GM18502 (cell line): ENCODE data around the gene CARNS1.

Experiments
- ATAC-seq: cut with Tn5 transposase; IDR thresholded peaks from one replicate; pipeline ENCODE4 v1.9.1; 2021; ENCODE audit warnings: mild to moderate bottlenecking; ENCODE audit not compliant: unreplicated experiment, poor library complexity

Gene CARNS1

DNA sequence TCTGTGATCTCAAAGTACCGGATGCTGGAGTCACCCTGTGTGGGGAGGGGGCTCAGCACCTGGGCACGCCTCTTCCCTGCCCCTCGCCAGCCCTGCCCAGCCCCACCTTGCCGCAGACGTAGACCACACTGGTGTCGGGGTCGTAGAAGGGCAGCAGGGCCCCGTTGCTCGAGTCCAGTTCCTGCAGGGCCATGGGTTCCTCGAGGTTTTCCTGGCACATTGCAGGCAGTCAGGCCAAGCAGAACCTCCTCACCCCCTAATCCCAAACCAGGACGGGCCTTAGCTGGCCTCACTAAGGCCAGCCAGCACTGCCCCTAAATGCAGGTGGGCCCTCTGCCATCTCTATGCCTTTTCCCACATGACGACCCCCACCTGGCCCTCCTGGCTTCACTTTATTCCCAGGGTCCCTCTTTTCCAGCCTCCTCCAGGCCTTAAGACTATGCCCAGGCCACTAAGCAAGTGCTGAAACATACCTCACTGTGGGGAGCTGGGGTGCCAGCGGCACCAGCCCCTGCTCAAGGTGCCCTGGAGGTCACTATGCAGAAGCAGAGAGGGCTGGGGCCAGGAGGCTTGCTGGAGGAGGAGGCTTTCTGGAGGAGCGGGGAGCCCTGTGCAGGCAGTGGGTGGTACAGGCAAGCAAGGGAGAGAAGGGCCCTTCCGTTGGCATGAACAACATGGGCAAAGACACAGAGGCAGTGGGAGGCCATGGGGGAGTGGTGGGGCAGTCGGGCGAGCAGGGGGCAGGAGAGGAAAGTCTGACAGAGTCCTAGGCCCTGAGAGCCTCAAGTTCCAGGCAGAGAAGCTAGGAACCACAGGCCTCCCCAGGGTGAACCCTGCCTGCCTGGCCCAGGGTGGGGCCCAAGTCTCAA lies 25.0 kb downstream of the CARNS1 start:
- ATAC-seq: no peak

DNA sequence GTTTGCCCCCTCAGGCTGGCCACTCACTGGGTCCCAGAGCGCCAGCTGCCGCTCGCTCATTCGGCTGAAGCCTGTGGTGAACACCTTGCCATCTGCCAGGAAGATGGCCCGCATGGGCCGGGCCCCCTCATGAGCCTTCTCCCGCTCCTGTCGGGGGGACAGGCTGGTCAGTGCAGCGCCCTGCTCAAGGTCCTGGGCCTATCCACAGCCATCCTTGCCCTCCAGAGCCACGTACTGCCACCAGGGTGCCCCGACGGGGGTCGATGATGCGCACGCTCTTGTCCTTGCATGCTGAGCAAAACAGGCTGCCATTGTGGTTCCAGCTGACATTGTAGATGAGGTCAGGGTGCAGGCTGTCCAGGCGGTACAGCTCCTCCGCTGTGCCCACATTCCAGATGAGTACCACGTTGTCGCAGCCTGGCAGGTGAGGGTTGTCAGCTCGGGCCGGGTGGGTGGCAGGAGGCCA lies 25.7 kb downstream of the CARNS1 start:
- no peak for ATAC-seq

DNA sequence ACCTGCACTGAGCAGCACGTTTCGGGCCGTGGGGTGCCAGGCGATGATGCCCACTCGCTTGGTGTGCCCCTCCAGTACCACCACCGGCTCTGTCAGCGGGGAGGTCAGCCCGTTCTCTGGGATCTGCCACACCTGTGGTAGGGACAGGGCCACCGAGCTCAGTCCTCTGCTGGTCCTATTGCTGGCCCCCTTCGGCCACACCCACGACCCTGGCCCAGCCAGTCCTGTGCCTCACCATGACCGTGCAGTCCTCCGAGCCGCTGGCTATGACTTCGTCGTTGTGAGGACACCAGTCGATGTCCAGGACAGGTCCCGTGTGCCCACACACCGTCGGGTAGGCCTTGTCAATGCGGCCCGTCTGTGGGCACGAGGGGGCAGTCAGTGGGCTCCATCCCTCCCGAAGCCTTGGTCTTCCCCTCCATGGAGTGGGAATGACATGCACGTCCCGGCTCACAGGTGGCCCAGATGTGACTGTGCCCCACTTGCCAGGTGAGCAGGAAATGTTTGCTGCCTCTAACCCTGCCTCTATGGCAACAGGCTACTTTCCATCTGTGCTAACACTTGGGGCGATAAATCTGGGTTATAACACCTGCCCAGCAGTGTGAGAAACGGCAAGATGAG lies 26.4 kb downstream of the CARNS1 start:
- no peak for ATAC-seq

DNA sequence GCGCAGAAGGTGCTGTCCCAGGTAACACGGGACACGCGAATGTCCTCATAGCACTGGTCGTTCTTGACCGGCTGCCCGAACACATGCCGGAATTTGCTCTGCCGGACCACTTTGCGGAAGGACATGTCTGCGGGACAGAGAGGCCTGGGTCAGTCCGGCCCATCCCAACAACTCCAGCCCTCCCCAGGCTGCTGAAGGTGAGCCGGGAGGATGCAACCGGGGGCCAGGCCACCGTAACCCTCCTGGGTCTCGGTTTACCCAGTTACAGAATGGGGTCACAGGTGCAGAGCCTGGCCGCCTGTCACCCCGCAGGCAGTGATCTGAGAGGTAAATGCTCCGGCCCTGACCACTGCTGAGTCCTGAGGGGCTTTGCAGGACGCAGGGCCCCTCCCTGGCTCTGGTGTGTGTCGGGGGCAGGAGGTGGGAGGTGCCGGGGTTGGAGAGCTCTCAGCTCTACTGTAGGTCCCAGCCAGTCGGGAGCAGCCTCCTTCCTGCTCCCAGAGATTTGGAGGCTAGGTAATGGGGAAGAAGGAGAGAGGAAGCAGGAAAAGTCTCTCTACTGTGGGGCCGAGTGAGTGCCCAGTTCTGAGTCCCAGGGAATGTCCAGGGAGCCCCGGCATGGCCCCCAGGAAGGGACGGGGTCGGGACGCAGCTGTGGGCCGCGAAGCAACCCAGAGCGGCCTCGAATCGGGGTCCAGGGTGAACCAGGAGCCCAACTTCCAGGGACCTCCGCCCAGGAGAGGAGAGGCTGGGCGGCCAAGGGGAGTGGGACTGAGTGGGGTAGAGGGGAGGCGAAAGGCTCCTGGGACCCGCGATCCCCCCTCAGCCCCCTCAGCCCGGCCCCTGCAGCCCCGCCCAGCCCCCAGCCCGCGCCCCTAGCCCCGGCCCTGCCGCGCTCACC lies 27.3 kb downstream of the CARNS1 start:
- no peak for ATAC-seq

DNA sequence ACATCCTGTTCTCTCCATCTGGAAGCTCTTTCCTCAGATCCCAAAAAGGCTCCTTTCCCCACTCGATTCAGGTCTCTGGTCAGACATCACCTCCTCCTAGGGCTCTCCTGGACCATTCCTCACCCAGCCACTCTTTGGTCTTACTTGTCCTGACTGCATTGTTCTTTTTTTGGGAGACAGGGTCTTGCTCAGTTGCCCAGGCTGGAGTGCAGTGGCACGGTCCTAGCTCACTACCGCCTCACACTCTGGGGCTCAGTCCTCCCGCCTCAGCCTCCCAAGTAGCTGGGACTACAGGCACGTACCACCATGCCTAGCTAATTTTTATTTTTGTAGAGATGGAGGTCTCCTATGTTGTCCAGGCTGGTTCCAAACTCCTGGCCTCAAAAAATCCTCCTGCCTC lies 30.0 kb downstream of the CARNS1 start:
- no peak for ATAC-seq

DNA sequence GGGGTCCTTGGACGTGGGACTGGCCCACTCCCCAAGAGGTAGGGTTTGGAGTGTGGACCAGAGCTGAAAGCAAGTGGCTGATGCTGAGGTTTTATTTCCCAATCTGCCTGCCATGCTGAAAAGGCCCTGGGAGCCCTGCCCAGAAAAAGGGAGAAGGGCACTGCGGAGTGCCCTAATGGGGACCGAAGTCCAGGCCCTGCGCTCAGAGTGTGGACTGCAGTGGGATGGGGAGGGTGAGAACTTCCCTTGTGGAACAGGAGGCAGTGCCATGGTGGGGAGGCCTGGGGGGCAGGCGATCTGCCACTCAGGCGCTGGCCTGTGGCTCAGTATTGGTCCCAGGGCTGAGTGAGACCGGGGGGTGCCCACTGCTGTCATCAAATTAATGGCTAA lies 32.7 kb downstream of the CARNS1 start:
- ATAC-seq: no peak

DNA sequence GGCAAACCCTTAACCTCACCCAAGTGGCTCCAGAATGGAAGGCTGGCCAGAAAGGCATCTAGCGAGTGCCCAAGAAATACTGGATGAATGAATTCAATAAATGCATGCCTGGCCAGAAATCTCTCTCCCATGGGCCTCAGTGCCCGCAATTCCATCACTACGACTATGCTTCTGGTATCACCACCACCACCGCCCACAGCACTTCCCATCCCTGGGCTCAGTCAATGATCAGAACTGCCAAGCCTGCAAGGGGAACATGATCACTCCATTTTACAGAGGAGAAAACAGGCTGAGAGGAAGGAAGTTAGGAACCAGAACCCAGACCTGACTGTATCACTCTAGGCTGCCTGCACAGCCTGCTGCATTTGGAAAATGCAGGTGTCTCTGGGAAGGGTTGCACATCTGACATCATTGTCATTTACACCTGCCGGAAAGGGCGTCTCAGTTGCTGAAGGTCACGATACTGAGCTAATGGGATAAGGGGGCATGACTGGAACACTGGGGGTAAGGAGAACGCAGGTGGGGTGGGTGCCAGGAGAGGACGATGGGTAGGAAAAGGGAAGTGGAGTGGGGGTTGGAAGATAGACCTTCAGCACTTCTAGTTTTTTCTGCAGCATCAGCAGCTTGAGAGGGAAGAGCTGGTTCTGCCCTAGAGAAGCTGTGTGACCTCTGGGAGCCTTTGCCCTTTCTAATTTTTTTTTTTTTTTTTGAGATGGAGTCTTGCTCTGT lies 33.8 kb downstream of the CARNS1 start:
- ATAC-seq: no peak

DNA sequence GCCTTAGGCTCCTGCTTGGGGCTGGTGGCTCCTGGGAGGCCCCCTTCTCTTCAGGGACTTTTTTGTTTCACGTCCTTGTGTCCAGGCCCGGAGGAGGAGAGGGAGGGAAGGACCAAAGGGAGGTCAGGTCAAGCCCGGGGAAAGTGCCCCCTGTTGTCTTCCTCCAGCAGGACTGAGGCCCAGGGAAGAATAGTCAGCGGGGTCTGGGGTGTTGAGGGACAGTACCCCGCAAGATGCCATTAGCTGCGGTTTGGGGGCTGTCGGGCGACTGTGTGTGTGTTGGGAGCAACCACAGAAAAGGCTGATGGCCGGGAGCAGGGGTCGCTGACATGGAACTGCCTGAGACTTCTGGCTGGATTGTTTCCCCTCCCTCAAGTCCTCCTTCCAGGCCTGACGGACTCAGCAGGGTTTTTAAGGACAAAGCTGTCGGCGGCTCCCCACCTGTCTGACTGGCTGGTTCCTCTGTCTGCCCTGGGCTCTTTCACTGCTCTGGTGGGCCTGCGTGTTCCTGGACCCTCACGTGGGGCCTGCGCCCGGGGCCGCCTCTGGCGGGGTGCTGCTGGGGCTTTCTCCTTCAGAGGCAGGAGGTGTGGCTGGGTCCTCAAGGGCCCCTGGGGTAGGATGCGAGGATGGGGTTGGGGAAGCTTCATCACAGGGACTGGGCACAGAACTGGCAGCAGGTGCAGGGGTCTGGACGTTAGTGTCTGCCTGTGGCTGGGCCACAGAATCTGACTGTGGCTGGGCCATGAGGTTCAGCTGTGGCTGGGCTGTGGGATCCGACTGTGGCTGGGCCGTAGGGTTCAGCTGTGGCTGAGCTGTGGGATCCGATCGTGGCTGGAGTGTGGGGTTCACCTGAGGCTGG lies 35.5 kb downstream of the CARNS1 start:
- no peak for ATAC-seq

DNA sequence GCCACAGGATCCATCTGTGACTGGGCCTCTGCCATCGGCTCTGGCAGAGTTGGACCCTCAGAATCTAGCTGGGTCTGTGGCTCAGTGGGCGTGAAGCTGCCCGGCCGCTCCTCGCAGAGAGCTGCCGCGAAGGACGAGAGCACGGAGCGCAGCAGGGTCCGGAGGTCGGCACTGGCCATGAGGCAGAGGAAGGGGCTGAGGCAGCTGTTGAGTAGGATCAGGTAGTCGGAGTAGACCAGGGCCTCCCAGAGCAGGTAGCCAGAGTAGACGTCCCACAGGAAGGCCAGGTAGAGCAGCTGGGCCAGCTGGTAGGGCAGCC lies 36.1 kb downstream of the CARNS1 start:
- ATAC-seq: no peak

DNA sequence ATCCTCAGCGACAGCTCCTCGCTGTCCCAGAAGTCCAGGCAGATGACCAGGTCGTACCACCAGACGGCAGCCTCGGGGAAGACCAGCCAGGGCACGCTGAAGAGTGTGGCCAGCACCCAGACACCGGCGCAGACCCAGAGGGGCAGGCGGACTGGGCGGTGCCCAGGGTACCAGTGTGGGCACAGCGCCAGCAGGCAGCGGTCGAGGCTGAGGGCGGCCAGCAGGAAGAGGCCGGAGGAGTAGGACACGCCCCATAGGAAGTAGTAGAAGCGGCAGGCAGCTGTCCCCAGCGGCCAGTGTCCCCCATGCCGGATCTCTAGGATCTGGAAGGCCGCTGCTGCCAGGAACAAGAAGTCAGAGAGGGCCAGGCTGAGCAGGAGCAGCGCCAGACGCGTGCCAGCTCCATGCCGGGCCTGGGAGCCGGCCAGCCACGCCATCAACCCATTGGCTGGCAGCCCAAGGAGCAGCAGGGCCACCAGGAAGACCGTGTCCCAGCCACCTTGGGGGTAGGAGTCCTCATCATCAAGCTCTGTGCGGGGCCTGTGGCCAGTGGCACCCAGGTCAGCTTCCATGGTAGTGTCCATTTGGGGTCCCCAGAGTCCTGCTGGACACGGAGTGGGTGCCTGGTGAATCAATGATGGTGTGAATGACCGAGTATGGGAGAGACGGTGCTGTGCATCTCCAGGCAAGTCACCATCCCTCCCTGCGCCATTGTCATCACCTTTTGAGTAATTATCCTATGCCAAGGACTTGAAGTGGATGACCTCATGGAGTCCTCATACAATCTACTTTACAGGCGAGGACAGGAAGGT lies 36.9 kb downstream of the CARNS1 start, which contains the start of gene GPR152:
Gene GPR152, minus strand, starts transcription at position 589 of the 812 bp plus-strand sequence. Its CDS starts 5 bp downstream, at position 584.
- ATAC-seq: no peak

DNA sequence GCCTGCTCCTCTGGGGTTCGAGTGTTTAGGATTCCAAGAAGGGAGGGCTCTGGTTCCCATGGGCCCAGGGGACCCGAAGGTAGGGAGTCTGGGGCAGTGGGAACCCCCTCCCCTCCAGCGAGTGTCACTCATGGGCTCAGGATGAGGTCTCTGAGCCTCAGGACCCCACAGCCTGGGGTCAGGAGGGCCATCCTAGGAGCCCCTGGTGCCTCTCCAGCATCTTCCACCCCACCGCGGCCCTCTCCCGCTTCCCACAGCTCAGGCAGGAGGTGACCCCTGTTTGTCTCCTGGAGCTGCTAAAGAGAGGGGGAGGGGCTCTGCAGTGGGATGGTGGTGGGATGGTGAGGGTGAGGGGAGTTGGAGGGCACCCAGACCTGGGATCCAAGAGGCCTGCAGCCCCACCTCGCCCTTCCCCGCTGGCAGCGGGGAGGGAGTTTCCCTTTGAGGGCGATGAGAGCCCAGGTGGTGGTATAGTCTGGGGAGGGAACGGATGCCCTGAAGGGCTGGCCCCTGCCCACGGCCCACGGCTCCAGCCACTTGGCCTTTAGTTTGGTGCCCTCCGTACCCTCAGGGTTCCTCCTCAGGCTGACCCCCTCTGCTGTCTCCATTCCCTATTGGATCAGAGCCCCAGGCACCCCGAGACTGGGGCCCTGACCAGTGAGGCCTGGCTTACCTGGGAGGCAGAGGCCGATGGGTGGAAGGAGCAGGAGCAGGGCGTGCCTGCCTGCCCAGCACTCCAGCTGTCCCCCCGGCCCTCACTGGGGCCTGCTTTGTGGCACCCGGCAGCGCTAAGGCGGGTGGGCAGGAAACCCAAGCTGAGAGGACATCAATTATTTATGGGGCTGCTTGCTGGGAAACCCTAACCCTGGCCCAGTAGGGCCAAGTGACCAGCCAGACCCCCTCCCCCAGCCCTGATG lies 38.6 kb downstream of the CARNS1 start:
- ATAC-seq: no peak

DNA sequence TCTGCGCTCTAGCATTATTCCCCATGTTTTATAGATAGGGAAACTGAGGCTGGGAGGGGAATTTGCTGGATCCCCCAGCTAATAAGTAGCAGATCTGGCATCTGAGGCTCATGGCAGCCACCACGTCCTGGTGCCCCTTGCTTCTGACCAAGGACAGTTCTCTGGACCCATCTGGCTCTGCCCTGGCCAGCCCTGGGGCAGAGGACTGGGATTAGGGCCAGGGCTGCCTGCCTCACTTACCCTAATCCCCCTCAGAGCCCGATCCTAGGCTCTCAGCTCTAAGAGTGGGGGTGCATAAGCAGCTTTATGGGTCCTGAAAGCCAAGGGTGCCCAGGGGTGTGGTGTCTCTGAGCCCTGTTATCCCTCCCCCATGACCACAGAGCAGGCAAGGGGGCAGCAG lies 39.6 kb downstream of the CARNS1 start, which contains the start of gene CABP4:
Gene CABP4, plus strand, starts transcription at position 301 of the 400 bp plus-strand sequence. Its CDS starts 70 bp downstream, at position 371.
- ATAC-seq: no peak

DNA sequence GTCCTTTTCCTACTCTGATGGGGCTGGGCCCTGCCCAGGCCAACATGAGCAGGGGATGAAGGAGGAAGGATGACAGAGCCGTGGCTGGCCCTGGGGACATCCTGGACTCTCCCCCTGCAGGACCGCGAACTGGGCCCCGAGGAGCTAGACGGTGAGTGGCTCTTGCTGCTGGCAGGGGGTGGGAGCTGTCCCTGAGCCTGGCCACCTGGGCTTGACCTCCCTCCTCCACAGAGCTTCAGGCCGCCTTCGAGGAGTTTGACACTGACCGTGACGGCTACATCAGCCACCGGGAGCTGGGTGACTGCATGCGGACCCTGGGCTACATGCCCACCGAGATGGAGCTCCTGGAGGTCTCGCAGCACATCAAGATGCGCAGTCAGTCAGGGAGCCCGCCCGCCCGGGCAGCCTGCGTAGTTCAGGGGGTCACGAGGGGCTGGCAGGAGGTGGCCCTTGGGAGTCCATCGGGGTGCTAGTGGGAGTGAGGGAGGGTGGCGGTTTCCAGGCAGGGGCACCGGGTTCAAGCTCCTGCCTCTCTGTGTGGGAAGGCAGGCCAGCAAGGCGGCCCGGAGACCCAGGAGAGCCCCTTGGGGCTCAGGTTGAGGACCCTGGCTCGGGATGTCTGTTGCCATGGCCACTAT lies 40.7 kb downstream of the CARNS1 start:
- ATAC-seq: no peak

DNA sequence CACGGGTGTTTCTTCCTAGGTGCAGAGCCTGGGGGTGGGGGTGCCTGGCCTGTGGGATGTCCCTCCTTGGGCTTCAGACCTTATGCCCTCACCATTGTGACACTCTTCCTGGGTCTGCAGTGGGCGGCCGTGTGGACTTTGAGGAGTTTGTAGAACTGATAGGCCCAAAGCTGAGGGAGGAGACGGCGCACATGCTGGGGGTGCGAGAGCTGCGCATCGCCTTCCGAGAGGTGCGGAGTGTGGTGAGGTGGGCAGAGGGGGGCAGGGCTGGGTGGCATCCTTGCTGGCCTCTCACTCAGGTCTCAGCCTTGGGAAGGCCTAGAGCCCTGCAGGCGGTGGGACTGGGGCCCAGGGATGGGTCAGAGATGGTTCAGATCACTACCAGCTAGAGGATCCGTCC lies 42.0 kb downstream of the CARNS1 start:
- no peak for ATAC-seq

DNA sequence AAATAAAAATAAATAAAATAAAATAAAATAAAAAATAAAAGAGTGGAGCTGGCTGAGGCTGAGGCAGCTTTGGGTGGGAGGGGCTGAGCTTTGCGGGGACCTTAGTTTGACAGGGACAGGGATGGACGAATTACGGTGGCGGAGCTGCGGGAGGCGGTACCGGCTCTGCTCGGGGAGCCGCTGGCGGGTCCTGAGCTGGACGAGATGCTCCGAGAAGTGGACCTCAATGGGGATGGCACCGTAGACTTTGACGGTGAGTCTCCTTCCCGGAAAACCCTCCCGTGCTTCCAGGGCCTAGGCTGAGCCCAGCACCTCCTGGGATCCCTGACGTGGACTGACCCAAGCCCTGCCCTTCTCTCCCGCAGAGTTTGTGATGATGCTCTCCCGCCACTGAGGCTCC lies 42.8 kb downstream of the CARNS1 start:
- ATAC-seq: no peak

DNA sequence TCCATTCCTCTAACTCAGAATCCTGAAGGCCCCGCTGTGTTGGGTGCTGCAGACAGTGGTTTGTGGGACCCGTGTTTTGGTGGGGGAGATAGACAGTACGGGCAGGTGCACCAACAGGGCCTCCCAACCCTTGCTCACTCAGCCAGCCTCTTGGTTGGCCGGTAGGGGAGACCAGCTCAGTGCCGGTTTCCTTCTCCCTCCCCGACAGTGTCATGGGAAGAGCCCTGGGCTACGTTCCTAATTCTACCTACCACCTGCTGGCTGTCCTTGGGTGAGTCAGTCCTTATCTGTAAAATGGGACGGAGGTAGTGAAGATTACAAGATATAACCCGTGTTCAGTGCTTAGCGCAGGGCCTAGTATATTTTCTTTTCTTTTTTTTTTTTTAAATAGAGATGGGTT lies 47.7 kb downstream of the CARNS1 start:
- no peak for ATAC-seq
